ENCODE data around the gene RARB.

GRCh38 chr3:25381083-25381482, 47.0 kb upstream of the RARB start:
- TF ChIP-seq, protein P1, sequence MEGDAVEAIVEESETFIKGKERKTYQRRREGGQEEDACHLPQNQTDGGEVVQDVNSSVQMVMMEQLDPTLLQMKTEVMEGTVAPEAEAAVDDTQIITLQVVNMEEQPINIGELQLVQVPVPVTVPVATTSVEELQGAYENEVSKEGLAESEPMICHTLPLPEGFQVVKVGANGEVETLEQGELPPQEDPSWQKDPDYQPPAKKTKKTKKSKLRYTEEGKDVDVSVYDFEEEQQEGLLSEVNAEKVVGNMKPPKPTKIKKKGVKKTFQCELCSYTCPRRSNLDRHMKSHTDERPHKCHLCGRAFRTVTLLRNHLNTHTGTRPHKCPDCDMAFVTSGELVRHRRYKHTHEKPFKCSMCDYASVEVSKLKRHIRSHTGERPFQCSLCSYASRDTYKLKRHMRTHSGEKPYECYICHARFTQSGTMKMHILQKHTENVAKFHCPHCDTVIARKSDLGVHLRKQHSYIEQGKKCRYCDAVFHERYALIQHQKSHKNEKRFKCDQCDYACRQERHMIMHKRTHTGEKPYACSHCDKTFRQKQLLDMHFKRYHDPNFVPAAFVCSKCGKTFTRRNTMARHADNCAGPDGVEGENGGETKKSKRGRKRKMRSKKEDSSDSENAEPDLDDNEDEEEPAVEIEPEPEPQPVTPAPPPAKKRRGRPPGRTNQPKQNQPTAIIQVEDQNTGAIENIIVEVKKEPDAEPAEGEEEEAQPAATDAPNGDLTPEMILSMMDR (tag by site-specific recombination; IDR thresholded peaks at IDR 0.05): no peak
- TF ChIP-seq PBX3 (CRISPR knock-in tag; IDR thresholded peaks at IDR 0.05) (no peak), ZNF335 (tag by site-specific recombination; conservative IDR thresholded peaks at IDR 0.05) (no peak), ZNF16 (tag by site-specific recombination; IDR thresholded peaks at IDR 0.05; ENCODE audit: low read depth) (no peak), ELK4 (IDR thresholded peaks at IDR 0.05; ENCODE audit: borderline replicate concordance, low read depth, low read length) (no peak), TCF7L2 (IDR thresholded peaks at IDR 0.05; ENCODE audit: borderline replicate concordance, low read depth, low read length) (no peak), FEZF1 (tag by site-specific recombination; IDR thresholded peaks at IDR 0.05) (no peak)
- TF ChIP-seq, protein P2, sequence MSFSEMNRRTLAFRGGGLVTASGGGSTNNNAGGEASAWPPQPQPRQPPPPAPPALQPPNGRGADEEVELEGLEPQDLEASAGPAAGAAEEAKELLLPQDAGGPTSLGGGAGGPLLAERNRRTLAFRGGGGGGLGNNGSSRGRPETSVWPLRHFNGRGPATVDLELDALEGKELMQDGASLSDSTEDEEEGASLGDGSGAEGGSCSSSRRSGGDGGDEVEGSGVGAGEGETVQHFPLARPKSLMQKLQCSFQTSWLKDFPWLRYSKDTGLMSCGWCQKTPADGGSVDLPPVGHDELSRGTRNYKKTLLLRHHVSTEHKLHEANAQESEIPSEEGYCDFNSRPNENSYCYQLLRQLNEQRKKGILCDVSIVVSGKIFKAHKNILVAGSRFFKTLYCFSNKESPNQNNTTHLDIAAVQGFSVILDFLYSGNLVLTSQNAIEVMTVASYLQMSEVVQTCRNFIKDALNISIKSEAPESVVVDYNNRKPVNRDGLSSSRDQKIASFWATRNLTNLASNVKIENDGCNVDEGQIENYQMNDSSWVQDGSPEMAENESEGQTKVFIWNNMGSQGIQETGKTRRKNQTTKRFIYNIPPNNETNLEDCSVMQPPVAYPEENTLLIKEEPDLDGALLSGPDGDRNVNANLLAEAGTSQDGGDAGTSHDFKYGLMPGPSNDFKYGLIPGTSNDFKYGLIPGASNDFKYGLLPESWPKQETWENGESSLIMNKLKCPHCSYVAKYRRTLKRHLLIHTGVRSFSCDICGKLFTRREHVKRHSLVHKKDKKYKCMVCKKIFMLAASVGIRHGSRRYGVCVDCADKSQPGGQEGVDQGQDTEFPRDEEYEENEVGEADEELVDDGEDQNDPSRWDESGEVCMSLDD (tag by site-specific recombination; IDR thresholded peaks at IDR 0.05): no peak
